Effector memory CD4-positive, alpha-beta T cell (primary cell): ENCODE data around the gene CGB1.
A peak's percentile ranks its signal among the peaks of the same experiment; 100 is the strongest.
"Not testable (repeated sequence)": the region's sequence is repeated elsewhere in the genome, so short reads cannot be mapped to it uniquely, and the experiment has no call there.

Source experiments
- DNase-seq, 3 donors: peaks; one replicate each; pipeline ENCODE4 v3.0.0-alpha.2; 2020
- H3K27ac ChIP-seq: 2 replicates; pipeline ENCODE4 v1.7.0; 2013; ENCODE audit warnings: mild to moderate bottlenecking, low read length, moderate library complexity; ENCODE audit not compliant: insufficient read depth, poor library complexity, severe bottlenecking
- H3K27me3 ChIP-seq: replicated peaks from 2 replicates; pipeline ENCODE4 v1.7.0; 2013; ENCODE audit warnings: mild to moderate bottlenecking, low read length; ENCODE audit not compliant: insufficient read depth, control insufficient read depth, poor library complexity, severe bottlenecking
- H3K36me3 ChIP-seq: 2 replicates; pipeline ENCODE4 v1.7.0; 2013; ENCODE audit warnings: mild to moderate bottlenecking, low read length, moderate library complexity; ENCODE audit not compliant: control insufficient read depth, insufficient read depth
- H3K4me1 ChIP-seq: 2 replicates; pipeline ENCODE4 v1.7.0; 2013; ENCODE audit warnings: low read length, mild to moderate bottlenecking; ENCODE audit not compliant: control insufficient read depth, insufficient read depth, poor library complexity, severe bottlenecking
- H3K4me3 ChIP-seq: 2 replicates; pipeline ENCODE4 v1.7.0; 2013; ENCODE audit warnings: low read length, low read depth, mild to moderate bottlenecking; ENCODE audit not compliant: insufficient read depth, poor library complexity, severe bottlenecking
- H3K9me3 ChIP-seq: 2 replicates; pipeline ENCODE4 v1.7.0; 2013; ENCODE audit warnings: mild to moderate bottlenecking, low read length, moderate library complexity; ENCODE audit not compliant: control insufficient read depth
- total RNA-seq, 3 donors: gene quantifications; one replicate each; lab custom pipeline; 2026; lab: John Stamatoyannopoulos, UW

The CGB1 gene
- 0 reads per million in 3 donors for total RNA-seq

- H3K9me3 ChIP-seq, H3K4me3 ChIP-seq, H3K4me1 ChIP-seq, H3K36me3 ChIP-seq, H3K27me3 ChIP-seq, H3K27ac ChIP-seq: not testable (repeated sequence)
- DNase-seq: peak in 1 of 3 donors; percentile 27
Observed at GRCh38 chr19:49036815-49037214, at the start of gene CGB1. CGB1 (minus strand) TSS chr19:49036895; CDS start chr19:49036711, 184 bp downstream.

DNA sequence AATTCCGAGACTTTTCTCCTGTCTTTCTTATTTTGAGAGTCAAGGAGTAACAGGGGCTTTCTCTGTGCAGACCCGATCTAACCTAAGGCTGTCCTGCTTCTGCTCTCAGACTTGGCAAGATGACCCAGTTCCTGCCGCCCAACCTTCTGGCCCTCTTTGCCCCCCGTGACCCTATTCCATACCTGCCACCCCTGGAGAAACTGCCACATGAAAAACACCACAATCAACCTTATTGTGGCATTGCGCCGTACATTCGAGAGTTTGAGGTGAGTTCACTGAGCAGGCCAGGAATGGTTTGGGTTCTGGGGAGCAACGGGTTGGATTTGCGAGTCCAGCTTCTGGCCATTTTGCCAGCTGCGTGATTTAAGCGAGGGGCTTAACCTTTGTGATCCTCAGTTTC lies 49.6 kb upstream of the CGB1 start:
- no peak for DNase-seq
- H3K27ac ChIP-seq: peak overlapping the region; percentile 84
- H3K4me1 ChIP-seq: peaks cover 16% of the 10 kb centered on the region
- no peaks in the 10 kb centered on the region for H3K27me3 ChIP-seq
- H3K36me3 ChIP-seq: peaks cover 32% of the 10 kb centered on the region
- no peaks in the 10 kb centered on the region for H3K9me3 ChIP-seq
- peak overlapping the region; percentile 74 for H3K4me3 ChIP-seq

- Histone ChIP-seq H3K27ac (peak overlapping the region; percentile 84), H3K27me3 (no peaks in the 10 kb centered on the region), H3K36me3 (peaks cover 28% of the 10 kb centered on the region), H3K9me3 (no peaks in the 10 kb centered on the region), H3K4me1 (peaks cover 16% of the 10 kb centered on the region), H3K4me3 (peak overlapping the region; percentile 74)
- DNase-seq: no peak
Observed at GRCh38 chr19:49085868-49086232, 49.2 kb upstream of the CGB1 start.

GRCh38 chr19:49085020-49085867 lies 48.5 kb upstream of the CGB1 start, which contains the start of gene SNRNP70:
SNRNP70 (plus strand) TSS chr19:49085451; CDS start chr19:49086415, 964 bp downstream.
- H3K27ac ChIP-seq: peak within 1 kb of the TSS; percentile 84
- H3K36me3 ChIP-seq: peaks cover 22% of the 10 kb centered on the region
- peaks cover 16% of the 10 kb centered on the region for H3K4me1 ChIP-seq
- H3K27me3 ChIP-seq: no peaks in the 10 kb centered on the region
- H3K4me3 ChIP-seq: peak within 1 kb of the TSS; percentile 74
- no peaks in the 10 kb centered on the region for H3K9me3 ChIP-seq
- DNase-seq: peak; percentile 99

GRCh38 chr19:49084206-49085019 lies 47.7 kb upstream of the CGB1 start:
- H3K27ac ChIP-seq: peak overlapping the region; percentile 84
- H3K4me1 ChIP-seq: peaks cover 16% of the 10 kb centered on the region
- peak overlapping the region; percentile 74 for H3K4me3 ChIP-seq
- peaks cover 14% of the 10 kb centered on the region for H3K36me3 ChIP-seq
- no peak for DNase-seq
- no peaks in the 10 kb centered on the region for H3K27me3 ChIP-seq
- no peaks in the 10 kb centered on the region for H3K9me3 ChIP-seq

DNA sequence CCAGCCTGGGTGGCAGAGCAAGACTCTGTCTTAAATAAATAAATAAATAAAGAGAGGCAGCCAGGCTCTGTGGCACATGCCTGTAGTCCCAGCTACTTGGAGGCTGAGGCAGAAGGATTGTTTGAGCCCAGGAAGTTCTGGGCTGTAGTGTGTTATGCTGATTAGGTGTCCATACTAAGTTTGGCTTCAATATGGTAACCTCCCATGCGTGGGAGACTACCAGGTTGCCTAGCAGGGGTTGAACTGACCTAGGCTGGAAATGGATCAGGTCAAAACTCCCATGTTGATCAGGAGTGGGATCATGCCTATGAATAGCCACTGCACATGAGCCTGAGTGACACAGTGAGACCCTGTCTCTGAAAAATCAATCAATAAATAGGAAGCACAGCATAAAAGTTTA lies 44.6 kb upstream of the CGB1 start:
- Histone ChIP-seq H3K27ac (no peak overlapping the region), H3K4me3 (no peak overlapping the region), H3K36me3 (no peaks in the 10 kb centered on the region), H3K9me3 (no peaks in the 10 kb centered on the region), H3K4me1 (peaks cover 4% of the 10 kb centered on the region), H3K27me3 (no peaks in the 10 kb centered on the region)
- DNase-seq: no peak

DNA sequence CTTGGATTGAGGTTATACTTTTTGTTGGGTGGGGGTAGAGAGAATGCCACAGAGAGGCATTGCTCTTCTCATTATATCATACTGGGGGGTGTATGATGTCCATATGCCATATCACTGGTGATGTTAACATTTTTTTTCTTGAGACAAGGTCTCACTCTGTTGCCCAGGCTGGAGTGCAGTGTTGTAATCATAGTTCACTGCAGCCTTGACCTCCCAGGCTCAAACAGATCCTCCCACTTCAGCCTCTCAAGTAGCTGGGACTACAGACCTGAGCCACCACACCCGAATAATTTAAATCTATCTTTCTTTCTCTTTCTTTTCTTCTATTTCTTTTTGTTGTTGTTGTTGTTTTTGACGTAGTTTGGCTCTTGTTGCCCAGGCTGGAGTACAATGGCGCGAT lies 43.7 kb upstream of the CGB1 start:
- no peak overlapping the region for H3K27ac ChIP-seq
- no peak for DNase-seq
- H3K36me3 ChIP-seq: no peaks in the 10 kb centered on the region
- no peak overlapping the region for H3K4me3 ChIP-seq
- no peaks in the 10 kb centered on the region for H3K4me1 ChIP-seq
- H3K27me3 ChIP-seq: no peaks in the 10 kb centered on the region
- no peaks in the 10 kb centered on the region for H3K9me3 ChIP-seq

GRCh38 chr19:49074869-49075268 lies 38.2 kb upstream of the CGB1 start:
- not testable (repeated sequence) for H3K36me3 ChIP-seq, H3K27ac ChIP-seq, DNase-seq, H3K4me1 ChIP-seq, H3K4me3 ChIP-seq, H3K9me3 ChIP-seq
- H3K27me3 ChIP-seq: peaks cover 18% of the 10 kb centered on the region

DNA sequence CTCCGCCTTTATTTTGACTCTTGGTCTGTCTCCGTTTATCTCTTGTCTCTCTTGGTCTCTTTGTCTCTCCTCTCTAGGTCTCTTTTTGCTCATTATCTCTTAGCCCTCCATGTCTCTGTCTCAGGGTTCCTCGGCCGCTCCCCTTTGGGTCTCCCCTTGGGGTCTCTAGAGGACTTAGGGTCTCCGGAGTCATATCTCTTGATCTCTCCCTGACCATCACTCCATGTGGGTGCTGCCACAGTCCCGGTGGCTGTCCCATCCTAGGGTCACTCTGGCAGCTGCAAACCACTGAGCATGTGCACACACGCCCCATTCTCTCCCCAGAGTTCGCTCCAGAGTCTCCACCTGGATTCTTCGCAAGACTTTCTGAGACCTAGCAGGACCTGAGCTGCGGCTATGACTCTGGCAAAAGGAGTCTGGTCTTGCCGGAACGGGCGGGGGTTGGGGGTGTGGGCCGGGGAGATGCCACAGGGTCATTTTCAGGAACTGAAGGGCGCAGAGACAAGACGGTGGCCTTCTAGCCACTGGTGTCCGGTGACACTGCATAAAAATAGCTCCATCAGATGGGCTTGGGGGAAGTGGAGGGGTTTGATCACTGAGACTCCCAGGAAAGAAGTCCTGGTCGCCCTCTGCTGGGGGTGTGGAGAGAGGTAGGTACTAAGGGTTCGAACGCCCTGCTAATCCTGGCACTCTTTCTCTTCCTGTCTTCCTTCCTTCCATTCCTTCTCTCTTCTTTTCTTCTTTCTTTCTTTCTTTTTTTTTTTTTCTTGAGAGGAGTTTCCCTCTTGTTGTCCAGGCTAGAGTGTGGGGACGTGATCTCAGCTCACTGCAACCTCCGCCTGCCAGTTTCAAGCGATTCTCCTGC lies 37.1 kb upstream of the CGB1 start:
- DNase-seq: no peak
- no peak overlapping the region for H3K27ac ChIP-seq
- peaks cover 18% of the 10 kb centered on the region for H3K27me3 ChIP-seq
- H3K9me3 ChIP-seq: no peaks in the 10 kb centered on the region
- H3K4me1 ChIP-seq: no peaks in the 10 kb centered on the region
- no peaks in the 10 kb centered on the region for H3K36me3 ChIP-seq
- no peak overlapping the region for H3K4me3 ChIP-seq
